Measurements from ENCODE around the gene FAM117B. TPM values are rescaled to one million over a fixed set of nuclear protein-coding genes. Genes with fewer than 3 reads are reported as not detected.

Gene FAM117B
- total RNA-seq, 1 experiment from 2014 or later = 24.0 TPM

DNA sequence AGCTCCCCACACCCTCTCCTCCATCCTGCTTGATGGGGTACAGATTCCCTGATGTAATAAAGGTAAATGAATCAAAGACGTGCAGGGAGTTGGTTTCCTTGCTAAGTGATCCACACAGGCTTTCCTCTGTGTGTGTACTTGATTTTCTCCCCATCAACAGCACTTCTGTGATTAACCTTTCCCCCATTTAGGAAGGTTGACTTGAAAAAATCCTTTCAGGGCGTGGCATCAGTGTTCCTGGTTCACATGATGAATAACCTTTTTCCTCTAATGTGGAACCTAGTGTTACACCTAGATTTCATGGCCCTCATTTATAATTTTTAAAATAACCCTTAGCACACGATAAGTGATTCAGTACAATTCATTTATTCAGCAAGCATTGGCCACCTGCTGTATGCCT is 121.8 kb downstream of the FAM117B start:
- H3K14ac ChIP-seq (ENCODE audit: insufficient read depth, low read length) = no peak overlapping the region

More for the DNA sequence above, 121.8 kb downstream of the FAM117B start:
- Histone ChIP-seq H3K9me3 (ENCODE audit: control insufficient read depth, low read depth, low read length) (no peaks in the 10 kb centered on the region), H4K20me1 (ENCODE audit: control insufficient read depth, insufficient read depth, insufficient read length) (no peaks in the 10 kb centered on the region), H3K4me1 (ENCODE audit: insufficient read depth, low read length) (no peaks in the 10 kb centered on the region), H3K56ac (ENCODE audit: insufficient read length, low read depth, low read length) (no peak overlapping the region), H2BK5ac (ENCODE audit: insufficient read length, low read length) (no peak overlapping the region), H2BK120ac (ENCODE audit: low read depth, low read length, poor library complexity, severe bottlenecking) (no peak overlapping the region), H3K23me2 (ENCODE audit: insufficient read length, low read depth, low read length, poor library complexity, severe bottlenecking) (no peaks in the 10 kb centered on the region), H3K9ac (ENCODE audit: extremely low read depth, insufficient read length, low read length) (no peak overlapping the region), H3K79me1 (ENCODE audit: insufficient read depth, low read depth, low read length, poor library complexity, severe bottlenecking) (no peaks in the 10 kb centered on the region), H3K18ac (ENCODE audit: insufficient read length, low read depth, low read length) (no peak overlapping the region), H3K27ac (ENCODE audit: insufficient read length, low read depth, low read length) (no peak overlapping the region), H4K91ac (ENCODE audit: insufficient read length, low read depth, low read length) (no peak overlapping the region), H3K27me3 (ENCODE audit: insufficient read depth, low read length) (no peaks in the 10 kb centered on the region), H4K5ac (ENCODE audit: insufficient read length, low read depth, low read length) (no peak overlapping the region), H3K4me2 (ENCODE audit: insufficient read depth, insufficient read length, low read length) (no peak overlapping the region), H3K23ac (ENCODE audit: insufficient read length, low read depth, low read length) (no peak overlapping the region), H2BK12ac (ENCODE audit: insufficient read length, low read depth, low read length) (no peak overlapping the region), H4K8ac (replicated peaks; ENCODE audit: insufficient read length, low read depth, low read length) (no peak overlapping the region), H3K4ac (ENCODE audit: low read depth, low read length) (no peak overlapping the region), H2AK5ac (ENCODE audit: insufficient read length, low read length) (no peak overlapping the region), H3K79me2 (ENCODE audit: insufficient read depth, low read length) (no peaks in the 10 kb centered on the region), H3T11ph (ENCODE audit: low read length) (no peak overlapping the region), H2AFZ (ENCODE audit: low read length) (no peak overlapping the region), H2BK15ac (ENCODE audit: low read depth, low read length) (no peak overlapping the region), H2BK20ac (ENCODE audit: low read depth, low read length, poor library complexity, severe bottlenecking) (no peak overlapping the region)
- no CpG with 5 or more reads among the region's 3 CpGs for WGBS (ENCODE audit: extremely low coverage, insufficient read length, low lambda C conversion rate)
- TF ChIP-seq, protein P1, sequence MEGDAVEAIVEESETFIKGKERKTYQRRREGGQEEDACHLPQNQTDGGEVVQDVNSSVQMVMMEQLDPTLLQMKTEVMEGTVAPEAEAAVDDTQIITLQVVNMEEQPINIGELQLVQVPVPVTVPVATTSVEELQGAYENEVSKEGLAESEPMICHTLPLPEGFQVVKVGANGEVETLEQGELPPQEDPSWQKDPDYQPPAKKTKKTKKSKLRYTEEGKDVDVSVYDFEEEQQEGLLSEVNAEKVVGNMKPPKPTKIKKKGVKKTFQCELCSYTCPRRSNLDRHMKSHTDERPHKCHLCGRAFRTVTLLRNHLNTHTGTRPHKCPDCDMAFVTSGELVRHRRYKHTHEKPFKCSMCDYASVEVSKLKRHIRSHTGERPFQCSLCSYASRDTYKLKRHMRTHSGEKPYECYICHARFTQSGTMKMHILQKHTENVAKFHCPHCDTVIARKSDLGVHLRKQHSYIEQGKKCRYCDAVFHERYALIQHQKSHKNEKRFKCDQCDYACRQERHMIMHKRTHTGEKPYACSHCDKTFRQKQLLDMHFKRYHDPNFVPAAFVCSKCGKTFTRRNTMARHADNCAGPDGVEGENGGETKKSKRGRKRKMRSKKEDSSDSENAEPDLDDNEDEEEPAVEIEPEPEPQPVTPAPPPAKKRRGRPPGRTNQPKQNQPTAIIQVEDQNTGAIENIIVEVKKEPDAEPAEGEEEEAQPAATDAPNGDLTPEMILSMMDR (conservative IDR thresholded peaks at IDR 0.05) = no peak
- no peaks in the 10 kb centered on the region for H3K4me1 Mint-ChIP-seq
- no peaks in the 10 kb centered on the region for H3K27me3 Mint-ChIP-seq (ENCODE audit: low read depth)
- H3K27ac Mint-ChIP-seq = no peak overlapping the region
- peaks cover 22 to 49% (median 45%) of the 10 kb centered on the region in 3 experiments for H3K36me3 Mint-ChIP-seq (ENCODE audit: insufficient read depth in 1 of 3, low read depth in 3 of 3)
- peaks cover 0 to 10% of the 10 kb centered on the region in 2 experiments; a peak in 1 of 5 replicates for H3K9me3 Mint-ChIP-seq
- no peak overlapping the region for H3K4me3 Mint-ChIP-seq
- DNase-seq = no peak

All from H9 (cell line).